DND-41 (cell line): ENCODE results near the gene PTGDR2.
A peak's percentile ranks its signal among the peaks of the same experiment; 100 is the strongest.

Experiments
- ATAC-seq: fragments of 200-7000 bp; cut with Tn5 transposase; 3 replicates; pipeline ENCODE4 v1.9.1; 2021; ENCODE audit warnings: low read depth; ENCODE audit not compliant: insufficient read depth
- DNase-seq: peaks from one replicate; pipeline ENCODE4 v3.0.0-alpha.2; 2020
- H2AFZ ChIP-seq: 2 replicates; pipeline ENCODE4 v1.6.0; 2012; ENCODE audit warnings: low read depth, low read length
- H3K27ac ChIP-seq: 2 replicates; pipeline ENCODE4 v1.5.1; 2012; ENCODE audit warnings: low read length, inconsistent platforms
- H3K27me3 ChIP-seq: fragments of 200-600 bp; sonication (generic); 2 replicates; pipeline ENCODE4 v1.6.0; 2012; ENCODE audit warnings: low read length, mild to moderate bottlenecking, inconsistent platforms; ENCODE audit not compliant: insufficient read depth, poor library complexity
- H3K36me3 ChIP-seq: 2 replicates; pipeline ENCODE4 v1.5.1; 2012; ENCODE audit warnings: low read length, inconsistent platforms; ENCODE audit not compliant: insufficient read depth
- H3K4me1 ChIP-seq: 2 replicates; pipeline ENCODE4 v1.5.1; 2012; ENCODE audit warnings: mild to moderate bottlenecking, low read length; ENCODE audit not compliant: insufficient read depth
- H3K4me2 ChIP-seq: 2 replicates; pipeline ENCODE4 v1.6.0; 2012; ENCODE audit warnings: mild to moderate bottlenecking, moderate library complexity, low read length, inconsistent platforms; ENCODE audit not compliant: insufficient read depth
- H3K4me3 ChIP-seq, 2 experiments: fragments of 200-600 bp in 1 of 2; shearing (Covaris generic) in 1 of 2; 2 replicates each; pipeline ENCODE4 v1.5.1; 2012 to 2016; ENCODE audit warnings: inconsistent platforms in 2 of 2, low read length in 2 of 2, mild to moderate bottlenecking in 2 of 2, low read depth in 1 of 2, moderate library complexity in 1 of 2
- H3K79me2 ChIP-seq: 2 replicates; pipeline ENCODE4 v1.6.0; 2012; ENCODE audit warnings: low read length, inconsistent platforms; ENCODE audit not compliant: insufficient read depth
- H3K9ac ChIP-seq: 2 replicates; pipeline ENCODE4 v1.6.0; 2012; ENCODE audit warnings: low read depth, mild to moderate bottlenecking, inconsistent platforms, low read length, moderate library complexity
- H3K9me3 ChIP-seq: 2 replicates; pipeline ENCODE4 v1.5.1; 2012; ENCODE audit warnings: low read length, moderate library complexity, mild to moderate bottlenecking, inconsistent platforms; ENCODE audit not compliant: insufficient read depth, severe bottlenecking
- H4K20me1 ChIP-seq: 2 replicates; pipeline ENCODE4 v1.6.0; 2012; ENCODE audit warnings: low read length; ENCODE audit not compliant: insufficient read depth
- EZH2 ChIP-seq: IDR thresholded peaks from 3 replicates; pipeline ENCODE4 v1.6.1; 2012; ENCODE audit warnings: borderline replicate concordance, low read depth, mild to moderate bottlenecking, moderate library complexity, low read length, inconsistent platforms; ENCODE audit not compliant: severe bottlenecking
- TF ChIP-seq, protein P1 (sequence below): IDR thresholded peaks from 2 replicates; pipeline ENCODE4 v1.5.1; 2012; ENCODE audit warnings: borderline replicate concordance, low read length, moderate library complexity, mild to moderate bottlenecking; ENCODE audit not compliant: poor library complexity, severe bottlenecking; ENCODE audit errors: extremely low read depth

Gene PTGDR2

DNA sequence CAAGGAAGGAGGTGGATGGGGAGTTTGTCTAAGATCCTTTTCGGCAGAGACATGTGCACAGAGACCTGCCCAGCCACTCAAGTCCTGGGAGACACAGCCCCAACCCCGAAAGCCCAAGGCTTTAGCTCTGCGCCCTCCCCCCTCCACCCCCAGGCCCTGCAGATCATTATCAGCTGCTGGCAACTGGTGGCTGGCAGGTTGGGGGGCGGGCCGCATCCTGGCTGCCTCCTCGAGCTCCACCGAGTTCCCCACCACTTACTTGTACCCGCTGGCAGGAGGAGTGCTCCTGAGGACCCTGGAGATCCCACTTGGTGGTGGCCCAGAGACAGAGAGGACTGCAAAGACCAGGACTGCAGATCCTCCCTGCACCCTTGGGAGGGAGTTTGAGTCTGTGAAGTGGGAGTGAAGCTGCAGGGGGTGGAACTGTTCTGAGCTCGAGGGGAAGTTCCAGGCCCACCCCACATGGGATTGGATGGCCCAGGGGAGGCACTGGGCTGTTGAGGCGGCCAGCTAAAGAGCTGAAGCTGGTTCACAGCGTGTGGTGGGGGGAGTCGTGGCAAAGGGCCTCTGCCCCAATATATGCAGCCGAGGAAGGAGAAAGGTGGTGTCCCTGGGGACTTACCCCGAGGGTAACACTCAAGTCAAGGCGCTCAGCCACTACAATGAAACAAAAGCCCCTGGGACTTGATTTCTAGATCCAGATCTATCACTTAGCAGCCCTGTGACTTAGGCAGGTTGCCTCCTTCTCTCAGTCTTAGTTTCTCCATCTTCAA is 33.7 kb downstream of the PTGDR2 start:
- Histone ChIP-seq H3K9ac (0 out of 2 replicates have a peak overlapping the region, but pooled peaks have one; percentile 1), H3K4me1 (peaks cover 19% of the 10 kb centered on the region), H3K27me3 (peaks cover 2% of the 10 kb centered on the region), H3K9me3 (no peaks in the 10 kb centered on the region), H4K20me1 (no peaks in the 10 kb centered on the region), H2AFZ (no peak overlapping the region), H3K27ac (peak overlapping the region; percentile 45), H3K36me3 (no peaks in the 10 kb centered on the region), H3K4me3 (no peak overlapping the region; a peak in 1 of 4 replicates), H3K79me2 (no peaks in the 10 kb centered on the region), H3K4me2 (peak overlapping the region; percentile 55)
- DNase-seq (peak; percentile 75), ATAC-seq (peak; percentile 82)
- no peak for TF ChIP-seq EZH2
- TF ChIP-seq, protein P1, sequence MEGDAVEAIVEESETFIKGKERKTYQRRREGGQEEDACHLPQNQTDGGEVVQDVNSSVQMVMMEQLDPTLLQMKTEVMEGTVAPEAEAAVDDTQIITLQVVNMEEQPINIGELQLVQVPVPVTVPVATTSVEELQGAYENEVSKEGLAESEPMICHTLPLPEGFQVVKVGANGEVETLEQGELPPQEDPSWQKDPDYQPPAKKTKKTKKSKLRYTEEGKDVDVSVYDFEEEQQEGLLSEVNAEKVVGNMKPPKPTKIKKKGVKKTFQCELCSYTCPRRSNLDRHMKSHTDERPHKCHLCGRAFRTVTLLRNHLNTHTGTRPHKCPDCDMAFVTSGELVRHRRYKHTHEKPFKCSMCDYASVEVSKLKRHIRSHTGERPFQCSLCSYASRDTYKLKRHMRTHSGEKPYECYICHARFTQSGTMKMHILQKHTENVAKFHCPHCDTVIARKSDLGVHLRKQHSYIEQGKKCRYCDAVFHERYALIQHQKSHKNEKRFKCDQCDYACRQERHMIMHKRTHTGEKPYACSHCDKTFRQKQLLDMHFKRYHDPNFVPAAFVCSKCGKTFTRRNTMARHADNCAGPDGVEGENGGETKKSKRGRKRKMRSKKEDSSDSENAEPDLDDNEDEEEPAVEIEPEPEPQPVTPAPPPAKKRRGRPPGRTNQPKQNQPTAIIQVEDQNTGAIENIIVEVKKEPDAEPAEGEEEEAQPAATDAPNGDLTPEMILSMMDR, result no peak

DNA sequence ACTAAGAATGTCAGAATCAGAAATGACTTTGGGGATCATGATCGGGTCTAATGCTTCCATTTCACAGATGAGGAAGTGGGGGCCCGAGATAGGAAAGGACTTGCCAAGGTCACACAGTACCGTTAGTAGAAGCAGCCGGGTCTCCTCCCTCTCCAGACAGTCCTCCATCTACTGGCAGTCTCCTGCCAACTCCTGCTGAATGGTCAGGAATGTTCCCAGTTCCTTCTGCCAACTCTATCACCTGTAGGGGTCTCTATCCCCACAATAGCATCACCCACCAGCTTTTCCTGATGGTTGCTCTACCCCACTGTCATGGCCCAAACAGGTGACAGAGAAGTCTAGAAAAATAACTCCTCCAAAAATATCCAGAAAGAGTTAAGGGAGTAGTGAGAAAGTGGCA is 37.7 kb downstream of the PTGDR2 start:
- no peak for DNase-seq
- H2AFZ ChIP-seq, result no peak overlapping the region
- no peaks in the 10 kb centered on the region for H3K79me2 ChIP-seq
- no peaks in the 10 kb centered on the region for H4K20me1 ChIP-seq
- TF ChIP-seq EZH2, result no peak
- TF ChIP-seq, protein P1, result no peak
- no peak overlapping the region for H3K27ac ChIP-seq
- peaks cover 2% of the 10 kb centered on the region for H3K27me3 ChIP-seq
- no peak overlapping the region for H3K4me2 ChIP-seq
- peaks cover 7% of the 10 kb centered on the region for H3K9me3 ChIP-seq
- no peak overlapping the region for H3K9ac ChIP-seq
- no peak overlapping the region for H3K4me3 ChIP-seq
- no peaks in the 10 kb centered on the region for H3K36me3 ChIP-seq
- peaks cover 19% of the 10 kb centered on the region for H3K4me1 ChIP-seq
- no peak for ATAC-seq

DNA sequence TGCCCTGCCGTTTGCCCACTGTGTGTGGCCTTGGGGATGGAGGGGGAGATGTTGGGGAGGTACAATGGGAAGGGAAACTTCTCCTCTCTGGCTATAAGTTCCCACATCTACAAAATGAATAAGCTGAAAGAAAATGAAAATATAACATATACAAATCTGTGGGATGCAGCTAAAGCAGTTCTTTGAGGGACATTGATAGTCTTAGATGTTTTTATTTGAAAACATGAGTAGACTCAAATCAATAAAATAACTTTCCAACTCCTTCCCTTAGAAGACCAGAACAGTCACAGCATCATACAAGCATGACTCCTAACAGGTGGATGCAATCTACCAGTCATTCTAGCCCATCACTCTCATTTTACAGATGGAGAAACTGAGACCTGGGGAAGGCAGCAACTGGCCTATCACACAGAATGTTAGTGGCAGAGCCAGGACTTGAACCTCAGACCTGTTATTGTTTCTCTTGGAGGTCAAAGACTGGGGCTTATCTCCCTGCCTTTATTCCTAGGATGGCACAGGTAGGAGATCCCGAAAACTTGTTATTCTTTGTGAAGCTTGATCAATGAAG is 39.1 kb downstream of the PTGDR2 start:
- H3K9ac ChIP-seq, result no peak overlapping the region
- DNase-seq, result no peak
- H3K27ac ChIP-seq, result no peak overlapping the region
- H4K20me1 ChIP-seq, result no peaks in the 10 kb centered on the region
- no peaks in the 10 kb centered on the region for H3K36me3 ChIP-seq
- TF ChIP-seq, protein P1, result no peak
- no peak for TF ChIP-seq EZH2
- H3K27me3 ChIP-seq, result peaks cover 2% of the 10 kb centered on the region
- H3K4me1 ChIP-seq, result peaks cover 7% of the 10 kb centered on the region
- H3K9me3 ChIP-seq, result peaks cover 7% of the 10 kb centered on the region
- H3K79me2 ChIP-seq, result no peaks in the 10 kb centered on the region
- no peak for ATAC-seq
- no peak overlapping the region for H3K4me2 ChIP-seq
- H3K4me3 ChIP-seq, result no peak overlapping the region
- H2AFZ ChIP-seq, result no peak overlapping the region
